ENCODE results near the gene PLA2G4F.

The PLA2G4F gene

DNA sequence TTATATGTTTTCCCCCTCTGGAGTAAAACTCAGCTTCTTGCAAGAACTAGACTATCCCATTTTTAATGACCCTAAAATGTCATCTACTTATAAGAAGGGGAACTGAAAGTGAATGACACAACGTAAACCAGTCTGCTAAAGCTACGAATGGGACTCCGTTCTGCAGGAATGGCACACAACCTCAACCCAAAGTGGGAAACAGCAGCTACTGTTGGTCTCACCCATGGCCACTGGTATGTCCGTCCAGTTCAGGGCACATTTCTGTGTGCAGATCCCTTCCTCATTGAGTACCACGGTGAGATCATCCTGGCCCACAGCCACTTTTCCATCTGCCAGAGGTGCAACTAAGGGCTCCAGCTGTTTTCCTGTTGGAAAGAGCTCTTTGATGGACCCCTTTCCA is 27.9 kb upstream of the PLA2G4F start:
- no peaks in the 10 kb centered on the region; the same call in 1 of the 2 replicates for H3K4me1 ChIP-seq
- H3K27me3 ChIP-seq: no peaks in the 10 kb centered on the region
- H3K36me3 ChIP-seq: peaks cover 34% of the 10 kb centered on the region
- H3K4me3 ChIP-seq (ENCODE audit: low read depth, low read length): no peak overlapping the region
- no peak for DNase-seq
- H3K9me3 ChIP-seq: no peaks in the 10 kb centered on the region
- TF ChIP-seq CTCF (IDR thresholded peaks at IDR 0.05; ENCODE audit: low read depth, low read length): no peak

- no peak for DNase-seq
- no peaks in the 10 kb centered on the region; the same call in 1 of the 2 replicates for H3K4me1 ChIP-seq
- TF ChIP-seq CTCF (IDR thresholded peaks at IDR 0.05; ENCODE audit: low read depth, low read length): no peak
- H3K36me3 ChIP-seq: peaks cover 24% of the 10 kb centered on the region
- H3K4me3 ChIP-seq (ENCODE audit: low read depth, low read length): no peak overlapping the region
- H3K27me3 ChIP-seq: no peaks in the 10 kb centered on the region
- no peaks in the 10 kb centered on the region for H3K9me3 ChIP-seq
These were observed 26.5 kb upstream of the PLA2G4F start for GRCh38 chr15:42182961-42183360.

- H3K4me1 ChIP-seq: no peaks in the 10 kb centered on the region; the same call in 1 of the 2 replicates
- no peaks in the 10 kb centered on the region for H3K9me3 ChIP-seq
- DNase-seq: no peak
- no peak overlapping the region for H3K4me3 ChIP-seq (ENCODE audit: low read depth, low read length)
- H3K36me3 ChIP-seq: peaks cover 28% of the 10 kb centered on the region
- no peak for TF ChIP-seq CTCF (IDR thresholded peaks at IDR 0.05; ENCODE audit: low read depth, low read length)
- no peaks in the 10 kb centered on the region for H3K27me3 ChIP-seq
These were observed 26.0 kb upstream of the PLA2G4F start for GRCh38 chr15:42182328-42182886.

DNA sequence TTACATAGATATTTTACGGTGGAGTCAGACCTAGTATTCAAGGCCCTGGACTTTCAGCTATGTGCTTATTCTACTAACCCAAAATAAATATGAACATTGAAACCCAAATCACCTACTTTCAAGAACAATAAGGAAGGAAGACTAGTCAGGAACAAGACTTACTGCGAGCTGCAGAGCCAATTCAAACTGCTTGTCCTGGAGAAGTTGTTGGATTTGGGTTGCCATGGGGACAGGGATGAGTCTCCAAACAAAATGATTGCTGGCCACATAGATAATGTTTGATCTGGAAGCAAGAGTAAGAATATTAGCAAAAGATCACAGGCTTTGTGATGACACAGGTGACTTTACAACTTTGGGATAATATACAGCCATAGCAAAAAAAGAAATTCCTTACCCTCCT is 21.6 kb upstream of the PLA2G4F start:
- TF ChIP-seq CTCF (IDR thresholded peaks at IDR 0.05; ENCODE audit: low read depth, low read length): no peak

DNA sequence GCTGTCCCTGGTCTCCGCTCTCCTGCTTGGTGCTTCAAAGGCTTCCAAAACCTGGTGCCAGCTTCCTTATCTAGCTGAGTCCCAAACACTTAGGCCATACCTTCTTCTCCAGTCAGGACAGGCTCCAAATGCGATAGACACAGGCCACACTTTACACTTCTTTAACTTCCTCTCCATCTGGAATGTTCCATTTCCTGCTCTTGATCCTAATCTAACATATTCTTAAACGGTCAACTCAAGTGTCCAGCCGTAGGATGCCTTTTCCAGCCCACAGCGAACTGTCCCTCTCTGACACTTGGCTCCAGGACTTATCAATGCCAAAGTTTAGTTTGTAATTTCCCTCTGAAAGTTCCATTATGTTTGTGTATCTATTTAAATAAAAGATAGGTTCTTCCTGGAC is 19.2 kb upstream of the PLA2G4F start:
- no peaks in the 10 kb centered on the region for H3K4me1 ChIP-seq
- no peak for TF ChIP-seq CTCF (IDR thresholded peaks at IDR 0.05; ENCODE audit: low read depth, low read length)
- H3K36me3 ChIP-seq: peaks cover 32% of the 10 kb centered on the region

More for the DNA sequence above, 21.6 kb upstream of the PLA2G4F start:
- peaks cover 15% of the 10 kb centered on the region for H3K36me3 ChIP-seq
- no peaks in the 10 kb centered on the region; the same call in 1 of the 2 replicates for H3K4me1 ChIP-seq
- no peaks in the 10 kb centered on the region for H3K9me3 ChIP-seq
- H3K27me3 ChIP-seq: no peaks in the 10 kb centered on the region
- no peak overlapping the region for H3K4me3 ChIP-seq (ENCODE audit: low read depth, low read length)
- DNase-seq: no peak

GRCh38 chr15:42172475-42172874 is 16.0 kb upstream of the PLA2G4F start:
- Histone ChIP-seq H3K9me3 (no peaks in the 10 kb centered on the region), H3K36me3 (peaks cover 27% of the 10 kb centered on the region), H3K27me3 (no peaks in the 10 kb centered on the region), H3K4me1 (no peaks in the 10 kb centered on the region), H3K4me3 (ENCODE audit: low read depth, low read length) (no peak overlapping the region)
- no peak for DNase-seq
- no peak for TF ChIP-seq CTCF (IDR thresholded peaks at IDR 0.05; ENCODE audit: low read depth, low read length)

More for the DNA sequence above, 19.2 kb upstream of the PLA2G4F start:
- H3K4me3 ChIP-seq (ENCODE audit: low read depth, low read length): no peak overlapping the region
- no peaks in the 10 kb centered on the region for H3K27me3 ChIP-seq
- no peak for DNase-seq
- H3K9me3 ChIP-seq: no peaks in the 10 kb centered on the region

Measured in BE2C (cell line).